Measurements from ENCODE around the gene SLF2. TPM values are rescaled to one million over a fixed set of nuclear protein-coding genes. Genes with fewer than 3 reads are reported as not detected.

The SLF2 gene
- total and polyA plus RNA-seq, 2 of the 13 experiments (the other 11 are each of a cell fraction or from before 2014, with no cell fraction given) = 12.2 to 48.1 TPM

- TF ChIP-seq UBTF (CRISPR knock-in tag; IDR thresholded peaks at IDR 0.05) (peak; percentile 67), ZNF768 (CRISPR knock-in tag; IDR thresholded peaks at IDR 0.05) (no peak), ZBTB8A (CRISPR knock-in tag; IDR thresholded peaks at IDR 0.05; ENCODE audit: borderline replicate concordance, low read depth) (no peak), NFE2 (CRISPR knock-in tag; IDR thresholded peaks at IDR 0.05) (no peak), KLF16 (CRISPR knock-in tag; IDR thresholded peaks at IDR 0.05) (no peak), ETV5 (CRISPR knock-in tag; IDR thresholded peaks at IDR 0.05; ENCODE audit: borderline replicate concordance) (no peak; the same call in 1 of the 2 replicates), ZNF263 (CRISPR knock-in tag; IDR thresholded peaks at IDR 0.05) (peak; percentile 64), NR2F2 (IDR thresholded peaks at IDR 0.05; ENCODE audit: borderline replicate concordance, low read depth) (no peak), GLI4 (CRISPR knock-in tag; IDR thresholded peaks at IDR 0.05; ENCODE audit: borderline replicate concordance) (no peak), CAMTA2 (CRISPR knock-in tag; IDR thresholded peaks at IDR 0.05; ENCODE audit: borderline replicate concordance) (no peak), PAXIP1 (CRISPR knock-in tag; conservative IDR thresholded peaks at IDR 0.05) (peak; percentile 55; the same call in 1 of the 2 replicates), KLF11 (CRISPR knock-in tag; IDR thresholded peaks at IDR 0.05) (no peak), ZFP41 (CRISPR knock-in tag; IDR thresholded peaks at IDR 0.05; ENCODE audit: borderline replicate concordance) (no peak), ZNF674 (CRISPR knock-in tag; IDR thresholded peaks at IDR 0.05; ENCODE audit: low read depth) (no peak), CSRNP2 (CRISPR knock-in tag; conservative IDR thresholded peaks at IDR 0.05; ENCODE audit: low read depth) (no peak), AFF4 (CRISPR knock-in tag; IDR thresholded peaks at IDR 0.05) (no peak), HDAC1 (CRISPR knock-in tag; IDR thresholded peaks at IDR 0.05) (no peak; the same call in 1 of the 2 replicates), FOXA1 (IDR thresholded peaks at IDR 0.05) (no peak), FOXA1 (CRISPR knock-in tag; IDR thresholded peaks at IDR 0.05) (no peak), CHCHD3 (CRISPR knock-in tag; IDR thresholded peaks at IDR 0.05) (no peak)
Measured at GRCh38 chr10:101008823-101009423, 96.2 kb downstream of the SLF2 start (continued).

All from HepG2 (cell line).